GM23338 (cell line): ENCODE results near the gene TMEM135. TPM values are rescaled to one million over a fixed set of nuclear protein-coding genes. Genes with fewer than 3 reads are reported as not detected.

Experiments used
- ATAC-seq: fragments of 200-7000 bp; cut with Tn5 transposase; 3 replicates; pipeline ENCODE4 v1.9.1; 2020
- DNase-seq: peaks from one replicate; pipeline ENCODE4 v3.0.0-alpha.2; 2015; ENCODE audit warnings: low spot score
- H2AFZ ChIP-seq: fragments of 200-600 bp; sonication (generic); 2 replicates; pipeline ENCODE4 v1.8.0; 2016; ENCODE audit warnings: antibody characterized with exemption, mild to moderate bottlenecking, moderate library complexity
- H3F3A ChIP-seq: fragments of 200-600 bp; sonication (generic); replicated peaks from 2 replicates; pipeline ENCODE4 v1.8.0; 2017; ENCODE audit warnings: antibody characterized with exemption, mixed run types, low read depth
- H3K27ac ChIP-seq: fragments of 200-600 bp; sonication (generic); 2 replicates; pipeline ENCODE4 v1.6.1; 2016; ENCODE audit warnings: low read depth
- H3K27me3 ChIP-seq: fragments of 200-600 bp; sonication (generic); 2 replicates; pipeline ENCODE4 v1.8.0; 2016; ENCODE audit warnings: mild to moderate bottlenecking, mixed run types, moderate library complexity; ENCODE audit not compliant: insufficient read depth
- H3K36me3 ChIP-seq: fragments of 200-600 bp; sonication (generic); 2 replicates; pipeline ENCODE4 v1.8.0; 2016; ENCODE audit warnings: mild to moderate bottlenecking; ENCODE audit not compliant: insufficient read depth
- H3K4me1 ChIP-seq: fragments of 200-600 bp; sonication (generic); 2 replicates; pipeline ENCODE4 v1.8.0; 2016; ENCODE audit warnings: mild to moderate bottlenecking, moderate library complexity; ENCODE audit not compliant: insufficient read depth
- H3K4me2 ChIP-seq: fragments of 200-600 bp; sonication (generic); 2 replicates; pipeline ENCODE4 v1.7.1; 2017; ENCODE audit warnings: mixed run types
- H3K4me3 ChIP-seq: fragments of 200-600 bp; sonication (generic); 2 replicates; pipeline ENCODE4 v1.6.1; 2016; ENCODE audit warnings: mixed run types
- H3K79me2 ChIP-seq: fragments of 200-600 bp; sonication (generic); replicated peaks from 2 replicates; pipeline ENCODE4 v1.8.0; 2017; ENCODE audit warnings: mild to moderate bottlenecking; ENCODE audit not compliant: insufficient read depth
- H3K9me2 ChIP-seq: fragments of 200-600 bp; sonication (generic); 2 replicates; pipeline ENCODE4 v1.8.0; 2017; ENCODE audit not compliant: insufficient read depth
- H4K20me1 ChIP-seq: fragments of 200-600 bp; sonication (generic); replicated peaks from 2 replicates; pipeline ENCODE4 v1.8.0; 2017; ENCODE audit warnings: mild to moderate bottlenecking; ENCODE audit not compliant: insufficient read depth
- H3K27ac Mint-ChIP-seq: 2 replicates; pipeline ENCODE4 v1.8.0; 2020; ENCODE audit warnings: inconsistent platforms, mild to moderate bottlenecking, moderate library complexity, mixed read lengths
- H3K27me3 Mint-ChIP-seq: 3 replicates; pipeline ENCODE4 v1.8.0; 2022; ENCODE audit warnings: low read depth, mild to moderate bottlenecking, moderate library complexity, mixed read lengths, inconsistent platforms; ENCODE audit not compliant: insufficient read depth, poor library complexity
- H3K36me3 Mint-ChIP-seq: 3 replicates; pipeline ENCODE4 v1.8.0; 2021; ENCODE audit warnings: low read depth, mild to moderate bottlenecking, inconsistent platforms, moderate library complexity, mixed read lengths
- H3K4me1 Mint-ChIP-seq: 3 replicates; pipeline ENCODE4 v1.8.0; 2020; ENCODE audit warnings: mild to moderate bottlenecking, inconsistent platforms, mixed read lengths
- H3K4me3 Mint-ChIP-seq: 3 replicates; pipeline ENCODE4 v1.8.0; 2021; ENCODE audit warnings: moderate library complexity, mild to moderate bottlenecking, inconsistent platforms, mixed read lengths
- H3K9me3 Mint-ChIP-seq: 3 replicates; pipeline ENCODE4 v1.8.0; 2020; ENCODE audit warnings: moderate library complexity, mild to moderate bottlenecking, inconsistent platforms, mixed read lengths
- CREB1 ChIP-seq: fragments of 250-450 bp; sonication (Bioruptor Pico); IDR thresholded peaks from 2 replicates; pipeline ENCODE4 v1.5.0; 2020; ENCODE audit warnings: low read depth, mild to moderate bottlenecking, moderate library complexity
- CTCF ChIP-seq, 2 experiments: fragments of 200-600 bp in 1 of 2; sonication (generic) in 1 of 2; conservative IDR thresholded peaks; 2 replicates each; pipeline versions ENCODE4 v1.5.1 to v1.6.1; 2016 to 2017; ENCODE audit warnings: antibody characterized with exemption in 2 of 2, low read depth in 2 of 2, mild to moderate bottlenecking in 2 of 2, moderate library complexity in 1 of 2
- ETS1 ChIP-seq: IDR thresholded peaks from 2 replicates; pipeline ENCODE4 v1.6.1; 2016; ENCODE audit warnings: antibody characterized with exemption
- EZH2 ChIP-seq: fragments of 200-600 bp; sonication (generic); IDR thresholded peaks from one replicate; pipeline ENCODE4 v1.8.0; 2017; ENCODE audit warnings: antibody characterized with exemption, mild to moderate bottlenecking, low read depth; ENCODE audit not compliant: unreplicated experiment
- EZH2phosphoT487 ChIP-seq: fragments of 200-600 bp; sonication (generic); IDR thresholded peaks from one replicate; pipeline ENCODE4 v1.8.1; 2018; ENCODE audit warnings: antibody characterized with exemption; ENCODE audit not compliant: unreplicated experiment
- JUNB ChIP-seq: IDR thresholded peaks from one replicate; pipeline ENCODE4 v1.6.1; 2016; ENCODE audit warnings: antibody characterized with exemption; ENCODE audit not compliant: unreplicated experiment
- NANOG ChIP-seq: IDR thresholded peaks from 2 replicates; pipeline ENCODE4 v1.6.1; 2016; ENCODE audit warnings: antibody characterized with exemption, borderline replicate concordance
- POLR2AphosphoS5 ChIP-seq: IDR thresholded peaks from 2 replicates; pipeline ENCODE4 v1.6.1; 2016; ENCODE audit warnings: antibody characterized with exemption, low read depth
- REST ChIP-seq: IDR thresholded peaks from one replicate; pipeline ENCODE4 v1.6.1; 2018; ENCODE audit warnings: antibody characterized with exemption; ENCODE audit not compliant: unreplicated experiment
- STAT1 ChIP-seq: IDR thresholded peaks from one replicate; pipeline ENCODE4 v1.6.1; 2016; ENCODE audit warnings: antibody characterized with exemption; ENCODE audit not compliant: unreplicated experiment
- ZNF114 ChIP-seq: fragments of 250-450 bp; sonication (Bioruptor Pico); IDR thresholded peaks from 2 replicates; pipeline ENCODE4 v1.5.0; 2020; ENCODE audit warnings: mild to moderate bottlenecking, moderate library complexity
- ZNF331 ChIP-seq: fragments of 250-450 bp; sonication (Bioruptor Pico); IDR thresholded peaks from 2 replicates; pipeline ENCODE4 v1.5.0; 2020; ENCODE audit warnings: low read depth, mild to moderate bottlenecking, moderate library complexity
- ZNF462 ChIP-seq: fragments of 250-450 bp; sonication (Bioruptor Pico); IDR thresholded peaks from 2 replicates; pipeline ENCODE4 v1.5.0; 2020; ENCODE audit warnings: mild to moderate bottlenecking, moderate library complexity
- polyA plus RNA-seq: library from polyadenylated mRNA; unstranded; fragments of >200 nt; fragmentation: Nextera tagmentation; extraction: Ambion mirVana; gene quantifications from 2 replicates; pipeline ENCODE4 v1.2.1, GENCODE V29; 2016
- total RNA-seq: library from RNA; depleted of rRNA; stranded (reverse); fragments of >200 nt; shearing (Covaris generic); gene quantifications from 2 replicates; pipeline ENCODE4 v1.2.3, GENCODE V29; 2014

Gene TMEM135
- total and polyA plus RNA-seq, 2 experiments from 2014 or later, result 23.4 to 49.9 TPM

GRCh38 chr11:87156970-87157369 is 119.2 kb downstream of the TMEM135 start:
- Histone ChIP-seq H3F3A (no peaks in the 10 kb centered on the region), H3K27ac (no peak overlapping the region), H4K20me1 (no peaks in the 10 kb centered on the region; the same call in 1 of the 2 replicates), H3K4me2 (no peak overlapping the region), H3K4me3 (no peak overlapping the region), H3K36me3 (no peaks in the 10 kb centered on the region), H3K27me3 (no peaks in the 10 kb centered on the region), H3K79me2 (peaks cover 33% of the 10 kb centered on the region), H3K4me1 (peaks cover 6% of the 10 kb centered on the region; the same call in 1 of the 2 replicates), H2AFZ (no peak overlapping the region), H3K9me2 (no peaks in the 10 kb centered on the region)
- Mint-ChIP-seq H3K36me3 (no peaks in the 10 kb centered on the region), H3K4me1 (peaks cover 11% of the 10 kb centered on the region), H3K27me3 (peaks cover 2% of the 10 kb centered on the region), H3K27ac (no peak overlapping the region), H3K4me3 (no peak overlapping the region), H3K9me3 (no peaks in the 10 kb centered on the region)
- TF ChIP-seq CTCF (conservative IDR thresholded peaks at IDR 0.05; ENCODE audit: low read depth in 2 of 2) (no peak), ZNF462 (no peak), CREB1 (CRISPR knock-in tag) (no peak), STAT1 (no peak), ETS1 (no peak), POLR2AphosphoS5 (no peak), ZNF114 (CRISPR knock-in tag) (no peak), ZNF331 (CRISPR knock-in tag) (no peak), REST (no peak), JUNB (no peak), NANOG (no peak), EZH2phosphoT487 (no peak), EZH2 (no peak)
- no peak for ATAC-seq
- DNase-seq, result no peak
